Testis (tissue), 3 donors: ENCODE measurements around the gene SHBG. TPM values are rescaled to one million over a fixed set of nuclear protein-coding genes. Genes with fewer than 3 reads are reported as not detected.

Source experiments
- DNase-seq: peaks from one replicate; pipeline ENCODE4 v3.0.0-alpha.2; 2019
- H3K27ac ChIP-seq, 2 donors: fragments of 200-600 bp; sonication (generic); one replicate each; pipeline ENCODE4 v1.5.1; 2019
- H3K27me3 ChIP-seq: fragments of 200-600 bp; sonication (generic); one replicate; pipeline ENCODE4 v1.5.1; 2019
- H3K36me3 ChIP-seq: fragments of 200-600 bp; sonication (generic); one replicate; pipeline ENCODE4 v1.5.1; 2017; ENCODE audit warnings: low read depth; ENCODE audit errors: missing control alignments
- H3K4me1 ChIP-seq: fragments of 200-600 bp; sonication (generic); one replicate; pipeline ENCODE4 v1.5.1; 2019
- H3K4me3 ChIP-seq, 2 donors: fragments of 200-600 bp; sonication (generic); one replicate each; pipeline ENCODE4 v1.5.1; 2017 to 2019
- H3K9me3 ChIP-seq: fragments of 200-600 bp; sonication (generic); one replicate; pipeline ENCODE4 v1.5.1; 2017
- CTCF ChIP-seq, 3 experiments: fragments of 450-650 bp in 2 of 3; fragments of 200-600 bp in 1 of 3; sonication (generic) in 1 of 3; IDR thresholded peaks; one replicate each; pipeline ENCODE4 v1.5.1; 2016 to 2019; ENCODE audit warnings: antibody characterized with exemption in 3 of 3, mild to moderate bottlenecking in 2 of 3, moderate library complexity in 1 of 3
- POLR2A ChIP-seq: fragments of 450-650 bp; IDR thresholded peaks from one replicate; pipeline ENCODE4 v1.6.1; 2017; ENCODE audit warnings: antibody characterized with exemption, mild to moderate bottlenecking, moderate library complexity
- WGBS, 2 donors: methylation state at CpG; one replicate each; pipeline ENCODE4 v1.1.5; 2018; 5-methylcytosine and 5-hydroxymethylcytosine counted together
- intact Hi-C: fragments of 100-400 bp; cut with DNase I; formaldehyde crosslinking; loops from one replicate; pipeline ENCODE4 v1.15.1; 2023; ENCODE audit warnings: low total_unique reads
- polyA plus RNA-seq: library from polyadenylated mRNA; stranded (reverse); fragments of 350-450 nt; fragmentation: Illumina TruSeq; extraction: RNeasy Lipid Tissue Mini Kit (QIAGEN cat#74804); gene quantifications from one replicate; pipeline ENCODE4 v1.2.3, GENCODE V29; 2014; ENCODE audit warnings: low read depth, low replicate concordance; ENCODE audit not compliant: insufficient read depth
- total RNA-seq, 2 donors: library from RNA; depleted of rRNA; stranded (reverse); fragments of >200 nt; gene quantifications; one replicate each; pipeline ENCODE4 v1.2.3, GENCODE V29; 2016

The SHBG gene
- total and polyA plus RNA-seq, 3 donors from 2014 or later = 3.2 to 17.8 (median 6.1) TPM

GRCh38 chr17:7667656-7668406, 37.9 kb downstream of the SHBG start:
- no peak for DNase-seq
- WGBS, 2 donors = 57 to 73% methylated on average over 6 to 10 of the region's 10 CpGs
- no peaks in the 10 kb centered on the region for H3K36me3 ChIP-seq
- no peaks in the 10 kb centered on the region for H3K9me3 ChIP-seq
- H3K4me1 ChIP-seq = no peaks in the 10 kb centered on the region
- intact Hi-C loops = no loop called here
- no peak overlapping the region for H3K4me3 ChIP-seq
- TF ChIP-seq POLR2A (no peak), CTCF (IDR thresholded peaks at IDR 0.05) (no peak)
- no peak overlapping the region for H3K27ac ChIP-seq
- no peaks in the 10 kb centered on the region for H3K27me3 ChIP-seq

- Histone ChIP-seq H3K4me1 (no peaks in the 10 kb centered on the region), H3K36me3 (no peaks in the 10 kb centered on the region), H3K9me3 (no peaks in the 10 kb centered on the region), H3K27ac (no peak overlapping the region), H3K27me3 (no peaks in the 10 kb centered on the region), H3K4me3 (no peak overlapping the region)
- TF ChIP-seq CTCF (IDR thresholded peaks at IDR 0.05) = no peak
- TF ChIP-seq POLR2A = no peak
- DNase-seq = no peak
- intact Hi-C loops = no loop called here
- WGBS, 2 donors = 89 to 92% methylated on average over 7 of the region's 7 CpGs
These were observed 38.5 kb downstream of the SHBG start for GRCh38 chr17:7668482-7668881.

- Histone ChIP-seq H3K27me3 (no peaks in the 10 kb centered on the region), H3K36me3 (no peaks in the 10 kb centered on the region), H3K9me3 (no peaks in the 10 kb centered on the region), H3K4me3 (no peak overlapping the region), H3K4me1 (no peaks in the 10 kb centered on the region), H3K27ac (no peak overlapping the region)
- intact Hi-C loops = no loop called here
- WGBS, 2 donors = 93 to 96% methylated on average over 2 of the region's 2 CpGs
- no peak for TF ChIP-seq POLR2A
- TF ChIP-seq CTCF (IDR thresholded peaks at IDR 0.05) = peak in 1 of 3 experiments; percentile 25
- DNase-seq = no peak
These were observed 43.3 kb downstream of the SHBG start for GRCh38 chr17:7673239-7673638.

- intact Hi-C loops = no loop called here
- Histone ChIP-seq H3K9me3 (no peaks in the 10 kb centered on the region), H3K4me3 (no peak overlapping the region), H3K27ac (no peak overlapping the region), H3K27me3 (no peaks in the 10 kb centered on the region), H3K36me3 (no peaks in the 10 kb centered on the region), H3K4me1 (no peaks in the 10 kb centered on the region)
- no peak for TF ChIP-seq CTCF (IDR thresholded peaks at IDR 0.05)
- no peak for TF ChIP-seq POLR2A
- DNase-seq = no peak
- 86 to 88% methylated on average over 14 of the region's 14 CpGs for WGBS, 2 donors
These were observed 45.0 kb downstream of the SHBG start for GRCh38 chr17:7674934-7675333.

- WGBS, 2 donors = 91% methylated on average over 5 of the region's 5 CpGs
- intact Hi-C loops = no loop called here
- H3K4me1 ChIP-seq = no peaks in the 10 kb centered on the region
- no peaks in the 10 kb centered on the region for H3K36me3 ChIP-seq
- DNase-seq = no peak
- no peaks in the 10 kb centered on the region for H3K27me3 ChIP-seq
- no peak overlapping the region for H3K4me3 ChIP-seq
- H3K9me3 ChIP-seq = no peaks in the 10 kb centered on the region
- no peak overlapping the region for H3K27ac ChIP-seq
- no peak for TF ChIP-seq POLR2A
- TF ChIP-seq CTCF (IDR thresholded peaks at IDR 0.05) = no peak
These were observed 46.6 kb downstream of the SHBG start for GRCh38 chr17:7676533-7676932.
